HepG2 (cell line): ENCODE results near the gene PTPMT1. TPM values are rescaled to one million over a fixed set of nuclear protein-coding genes. Genes with fewer than 3 reads are reported as not detected.

Source experiments
- ATAC-seq: fragments of 200-7000 bp; cut with Tn5 transposase; 3 replicates; pipeline ENCODE4 v1.9.1; 2020; ENCODE audit warnings: mild to moderate bottlenecking, moderate library complexity
- BruUV-seq: library from RNA; stranded (reverse); fragments of 400-500 nt; replicated peaks from 2 replicates; lab custom pipeline; 2021; lab: Mats Ljungman, UMichigan
- CTCF ChIA-PET: fragments of 300-600 bp; formaldehyde crosslinking; extraction: SDS; loops from one replicate; lab custom pipeline; 2021; ENCODE audit warnings: low total read pairs, inconsistent platforms, low intra/inter-chr PET ratio; lab: Yijun Ruan, JAX
- POLR2A ChIA-PET: fragments of 350-600 bp; sonication (Branson Sonifier 250); formaldehyde crosslinking; loops from one replicate; lab custom pipeline; 2020; ENCODE audit warnings: antibody characterized with exemption, inconsistent platforms; lab: Yijun Ruan, JAX
- DNase-seq: peaks from one replicate; pipeline ENCODE4 v3.0.0-alpha.2; 2015; ENCODE audit warnings: low spot score
- FAIRE-seq: peaks from 3 replicates; lab custom pipeline; 2011; peaks lifted over from hg19 to GRCh38; lab: Jason Lieb, UNC
- H2AFZ ChIP-seq: one replicate; pipeline ENCODE4 v1.6.1; 2011; ENCODE audit warnings: low read length, inconsistent platforms
- H3K27ac ChIP-seq: fragments of 300-600 bp; 3 replicates; pipeline ENCODE4 v1.8.0; 2011; ENCODE audit warnings: mixed run types, mild to moderate bottlenecking, mixed read lengths, low read length, inconsistent platforms; ENCODE audit not compliant: insufficient read depth; ENCODE audit errors: extremely low read length
- H3K27me3 ChIP-seq, 2 experiments: fragments of 200-600 bp in 1 of 2; 2 replicates in 1 of 2; 3 replicates in 1 of 2; pipeline versions ENCODE4 v1.6.0 to v1.8.0; 2011; ENCODE audit warnings: low read length in 2 of 2, mild to moderate bottlenecking in 2 of 2, moderate library complexity in 2 of 2, inconsistent platforms in 1 of 2; ENCODE audit not compliant: insufficient read depth in 2 of 2, control insufficient read depth in 1 of 2
- H3K36me3 ChIP-seq, 2 experiments: fragments of 200-600 bp in 1 of 2; replicated peaks in 1 of 2; 2 replicates in 1 of 2; 3 replicates in 1 of 2; pipeline versions ENCODE4 v1.5.1 to v1.8.0; 2011; ENCODE audit warnings: low read length in 2 of 2, inconsistent platforms in 1 of 2; ENCODE audit not compliant: insufficient read depth in 2 of 2, control insufficient read depth in 1 of 2
- H3K4me1 ChIP-seq: 2 replicates; pipeline ENCODE4 v1.5.1; 2012; ENCODE audit warnings: low read length, inconsistent platforms; ENCODE audit not compliant: insufficient read depth
- H3K4me2 ChIP-seq: 2 replicates; pipeline ENCODE4 v1.6.0; 2011; ENCODE audit warnings: low read depth, low read length, inconsistent platforms
- H3K4me3 ChIP-seq, 3 experiments: fragments of 200-600 bp in 1 of 3; sonication (generic), shearing (Covaris generic) in 1 of 3; replicated peaks in 1 of 3; 2 replicates each; pipeline ENCODE4 v1.5.1; 2011 to 2016; ENCODE audit warnings: low read length in 3 of 3, inconsistent platforms in 2 of 3, low read depth in 2 of 3, mild to moderate bottlenecking in 2 of 3, control low read depth in 1 of 3, mixed read lengths in 1 of 3; ENCODE audit not compliant: insufficient read depth in 1 of 3
- H3K79me2 ChIP-seq: one replicate; pipeline ENCODE4 v1.6.1; 2011; ENCODE audit warnings: low read length, inconsistent platforms; ENCODE audit not compliant: insufficient read depth
- H3K9ac ChIP-seq: 2 replicates; pipeline ENCODE4 v1.6.0; 2011; ENCODE audit warnings: mild to moderate bottlenecking, low read depth, low read length, inconsistent platforms; ENCODE audit not compliant: insufficient read depth
- H3K9me3 ChIP-seq: 2 replicates; pipeline ENCODE4 v1.5.1; 2012; ENCODE audit warnings: mild to moderate bottlenecking, low read length
- H4K20me1 ChIP-seq: 2 replicates; pipeline ENCODE4 v1.6.0; 2011; ENCODE audit warnings: inconsistent platforms, mild to moderate bottlenecking, low read length, moderate library complexity; ENCODE audit not compliant: insufficient read depth
- CEBPG ChIP-seq: IDR thresholded peaks from 2 replicates; pipeline ENCODE4 v1.6.1; 2016
- HOXD1 ChIP-seq: sonication (generic); formaldehyde crosslinking; IDR thresholded peaks from 2 replicates; pipeline ENCODE4 v1.5.0; 2020; ENCODE audit warnings: missing genetic modification reagents
- NFATC3 ChIP-seq: sonication (generic); formaldehyde crosslinking; IDR thresholded peaks from 2 replicates; pipeline ENCODE4 v1.5.1; 2020; ENCODE audit warnings: mild to moderate bottlenecking, missing genetic modification reagents
- RBFOX2 ChIP-seq: fragments of 200-400 bp; formaldehyde crosslinking; IDR thresholded peaks from 2 replicates; pipeline ENCODE4 v1.6.1; 2017; ENCODE audit warnings: low read depth, mild to moderate bottlenecking, low read length
- XRCC5 ChIP-seq: fragments of 200-400 bp; formaldehyde crosslinking; optimal IDR thresholded peaks from 2 replicates; pipeline ENCODE3; 2017; ENCODE audit warnings: mild to moderate bottlenecking, low read length
- ZFX ChIP-seq: sonication (generic); formaldehyde crosslinking; IDR thresholded peaks from 2 replicates; pipeline ENCODE4 v1.4.0; 2020; ENCODE audit warnings: mild to moderate bottlenecking, low read depth, missing genetic modification reagents, moderate library complexity
- ZNF101 ChIP-seq: sonication (generic); formaldehyde crosslinking; IDR thresholded peaks from 2 replicates; pipeline ENCODE4 v1.4.0; 2020; ENCODE audit warnings: mild to moderate bottlenecking, low read depth, missing genetic modification reagents, borderline replicate concordance
- ZNF350 ChIP-seq: sonication (generic); formaldehyde crosslinking; IDR thresholded peaks from 2 replicates; pipeline ENCODE4 v1.4.0; 2020; ENCODE audit warnings: mild to moderate bottlenecking, low read depth, missing genetic modification reagents, borderline replicate concordance
- WGBS: methylation state at CpG from one replicate; pipeline ENCODE4 v1.1.6; 2017; ENCODE audit warnings: low lambda C conversion rate; 5-methylcytosine and 5-hydroxymethylcytosine counted together
- in situ Hi-C: cut with HindIII; loops from 2 replicates; pipeline ENCODE4 v1.10.0; 2017; ENCODE audit warnings: low pct_unique_long_range_greater_than_20kb; ENCODE audit not compliant: extremely low pct_ligation_motif_present
- intact Hi-C: fragments of 100-400 bp; cut with micrococcal nuclease; formaldehyde crosslinking; loops from one replicate; pipeline ENCODE4 v1.10.0; 2022; ENCODE audit not compliant: unreplicated experiment
- polyA plus RNA-seq, 8 experiments: library from polyadenylated mRNA; depleted of rRNA in 3 of 8; stranded (reverse) in 7 of 8; unstranded in 1 of 8; fragments of >200 nt; fragmentation: Illumina TruSeq in 4 of 8; extraction: Trizol in 4 of 8; gene quantifications; 2 replicates each; pipeline versions ENCODE4 v1.2.1 to v1.2.3, GENCODE V29; 2011 to 2016; ENCODE audit warnings: low read depth in 4 of 8, missing spikeins in 1 of 8, mixed read lengths in 1 of 8; ENCODE audit not compliant: insufficient read depth in 1 of 8
- total RNA-seq, 5 experiments: library from RNA; depleted of rRNA; stranded (reverse); fragments of >200 nt; fragmentation: Illumina TruSeq; extraction: Trizol; gene quantifications; 2 replicates each; pipeline ENCODE4 v1.2.3, GENCODE V29; 2016; ENCODE audit warnings: low read depth in 1 of 5
- TF ChIP-seq, protein P1 (sequence below): sonication (generic); formaldehyde crosslinking; IDR thresholded peaks from 2 replicates; pipeline ENCODE4 v1.8.0; 2022; ENCODE audit warnings: mild to moderate bottlenecking, missing genetic modification reagents; ENCODE audit not compliant: insufficient replicate concordance

Gene PTPMT1
- total and polyA plus RNA-seq, 2 of the 13 experiments (the other 11 are each of a cell fraction or from before 2014, with no cell fraction given): 55.6 to 129 TPM

GRCh38 chr11:47533690-47534151 lies 31.7 kb upstream of the PTPMT1 start:
- Histone ChIP-seq H3K4me1 (peaks cover 35% of the 10 kb centered on the region), H3K27me3 (no peaks in the 10 kb centered on the region), H3K27ac (no peak overlapping the region), H3K79me2 (peaks cover 93% of the 10 kb centered on the region), H3K4me3 (no peak overlapping the region)
- DNase-seq: no peak
- BruUV-seq: no TSS peak
- intact Hi-C loops: no loop called here
- no peak for TF ChIP-seq ZNF101 (CRISPR knock-in tag)
- TF ChIP-seq, protein P1, sequence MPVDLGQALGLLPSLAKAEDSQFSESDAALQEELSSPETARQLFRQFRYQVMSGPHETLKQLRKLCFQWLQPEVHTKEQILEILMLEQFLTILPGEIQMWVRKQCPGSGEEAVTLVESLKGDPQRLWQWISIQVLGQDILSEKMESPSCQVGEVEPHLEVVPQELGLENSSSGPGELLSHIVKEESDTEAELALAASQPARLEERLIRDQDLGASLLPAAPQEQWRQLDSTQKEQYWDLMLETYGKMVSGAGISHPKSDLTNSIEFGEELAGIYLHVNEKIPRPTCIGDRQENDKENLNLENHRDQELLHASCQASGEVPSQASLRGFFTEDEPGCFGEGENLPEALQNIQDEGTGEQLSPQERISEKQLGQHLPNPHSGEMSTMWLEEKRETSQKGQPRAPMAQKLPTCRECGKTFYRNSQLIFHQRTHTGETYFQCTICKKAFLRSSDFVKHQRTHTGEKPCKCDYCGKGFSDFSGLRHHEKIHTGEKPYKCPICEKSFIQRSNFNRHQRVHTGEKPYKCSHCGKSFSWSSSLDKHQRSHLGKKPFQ (CRISPR knock-in tag): no peak
- TF ChIP-seq, all 625 proteins: peak for 0
- ATAC-seq (no peak), FAIRE-seq (no peak)
- ChIA-PET POLR2A (interaction anchor here (0.8 to 1.1 kb wide), 2 partner anchors 54 to 96 kb away, joined by 3 to 4 read pairs; no protein-coding TSS in a partner anchor), CTCF (no interaction called here)
- H4K20me1 ChIP-seq: peaks cover 52% of the 10 kb centered on the region
- no peak overlapping the region for H2AFZ ChIP-seq
- H3K36me3 ChIP-seq: peaks cover 2% of the 10 kb centered on the region in 2 experiments; a peak in 1 of 5 replicates
- no peak overlapping the region for H3K4me2 ChIP-seq
- no peak overlapping the region for H3K9ac ChIP-seq
- in situ Hi-C loops: no loop called here
- no peaks in the 10 kb centered on the region for H3K9me3 ChIP-seq
- WGBS: 100% methylated on average over 2 of the region's 2 CpGs

DNA sequence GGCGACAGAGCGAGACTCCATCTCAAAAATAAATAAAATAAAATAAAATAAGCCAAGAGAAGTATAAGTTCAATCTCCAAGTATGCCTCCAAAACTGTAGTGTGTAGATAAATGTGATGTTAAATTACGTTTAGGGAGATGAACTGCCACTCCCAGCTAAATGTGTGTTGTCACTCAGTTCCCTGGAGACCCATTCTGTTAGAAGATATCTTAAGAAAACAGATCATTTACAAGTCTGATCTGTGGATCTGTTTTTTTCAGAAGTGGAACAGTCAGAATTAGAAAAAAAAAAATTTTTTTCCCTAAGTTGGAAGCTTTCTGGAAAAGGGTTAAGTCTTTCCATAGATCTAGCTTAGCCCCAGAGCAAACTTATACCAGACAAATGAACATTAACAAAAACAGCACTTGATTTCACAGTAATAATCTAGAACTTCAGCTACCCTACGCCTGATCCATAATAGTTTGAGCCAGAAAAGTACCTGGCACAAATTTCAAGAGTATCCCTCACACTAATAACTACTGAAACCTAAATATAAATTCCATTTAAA lies 30.6 kb upstream of the PTPMT1 start:
- no peaks in the 10 kb centered on the region for H3K9me3 ChIP-seq
- H3K4me2 ChIP-seq: no peak overlapping the region
- peaks cover 2% of the 10 kb centered on the region in 2 experiments; a peak in 1 of 5 replicates for H3K36me3 ChIP-seq
- no peak overlapping the region for H3K27ac ChIP-seq
- 94% methylated on average over 4 of the region's 4 CpGs for WGBS
- CTCF ChIA-PET: no interaction called here
- H3K4me3 ChIP-seq: no peak overlapping the region
- ATAC-seq (no peak), DNase-seq (no peak), FAIRE-seq (no peak)
- POLR2A ChIA-PET: interaction anchor here (1.1 kb wide), 1 partner anchor 53 kb away, joined by 3 read pairs; no protein-coding TSS in a partner anchor
- peaks cover 93% of the 10 kb centered on the region for H3K79me2 ChIP-seq
- intact Hi-C loops: no loop called here
- in situ Hi-C loops: no loop called here
- H2AFZ ChIP-seq: no peak overlapping the region
- H3K27me3 ChIP-seq: no peaks in the 10 kb centered on the region
- no peak for TF ChIP-seq ZNF350 (CRISPR knock-in tag)
- TF ChIP-seq NFATC3 (CRISPR knock-in tag): no peak
- no peak for TF ChIP-seq CEBPG (CRISPR knock-in tag)
- TF ChIP-seq HOXD1 (CRISPR knock-in tag): no peak
- TF ChIP-seq ZFX (CRISPR knock-in tag): no peak
- no peak for TF ChIP-seq RBFOX2
- TF ChIP-seq XRCC5: no peak
- BruUV-seq: no TSS peak
- H3K9ac ChIP-seq: no peak overlapping the region
- H4K20me1 ChIP-seq: peaks cover 54% of the 10 kb centered on the region
- peaks cover 30% of the 10 kb centered on the region for H3K4me1 ChIP-seq
